ENCODE measurements around the gene GABRB2. TPM values are rescaled to one million over a fixed set of nuclear protein-coding genes. Genes with fewer than 3 reads are reported as not detected.
"Not testable (repeated sequence)": the region's sequence is repeated elsewhere in the genome, so short reads cannot be mapped to it uniquely, and the experiment has no call there.

GABRB2 gene
- not detected in 2 replicates for polyA plus RNA-seq (2014; cell fraction: cytosol; rRNA removed)
- polyA plus RNA-seq (2014; cell fraction: nucleus; rRNA removed): not detected in 2 replicates

GRCh38 chr5:161546470-161547301 lies at the start of gene GABRB2:
TSS of gene GABRB2 (minus strand) at chr5:161546725. CDS start at chr5:161546643, 82 bp downstream.
- DNase-seq (ENCODE audit: low spot score): peak; percentile 32

GRCh38 chr5:161585798-161586197 lies 39.3 kb upstream of the GABRB2 start:
- DNase-seq (ENCODE audit: low spot score): no peak

GRCh38 chr5:161580621-161581020 lies 34.1 kb upstream of the GABRB2 start:
- no peak for DNase-seq (ENCODE audit: low spot score)

GRCh38 chr5:161572914-161573313 lies 26.4 kb upstream of the GABRB2 start:
- DNase-seq (ENCODE audit: low spot score): no peak

- no peak for DNase-seq (ENCODE audit: low spot score)
These were observed 19.6 kb upstream of the GABRB2 start for GRCh38 chr5:161566081-161566480.

DNA sequence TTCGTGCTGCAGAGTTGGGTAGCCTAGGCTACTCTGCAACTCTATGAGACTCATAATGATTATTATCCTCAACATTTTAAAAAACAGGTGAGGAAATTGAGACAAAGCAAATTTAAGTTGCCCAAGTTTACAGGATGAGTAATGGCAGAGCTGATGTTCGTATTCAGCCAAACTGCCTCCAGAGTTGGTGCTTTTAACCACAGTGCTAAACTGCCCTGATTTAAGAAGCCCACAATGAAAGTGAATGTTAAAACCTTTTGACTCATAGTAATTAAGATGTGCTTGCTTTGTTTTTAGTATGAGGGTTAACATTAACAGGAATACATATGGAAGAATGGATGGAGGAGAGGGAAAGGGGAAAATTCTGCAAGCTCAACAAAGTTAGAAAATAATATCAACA lies 15.9 kb upstream of the GABRB2 start:
- no peak for DNase-seq (ENCODE audit: low spot score)

GRCh38 chr5:161549106-161549505 lies 2.6 kb upstream of the GABRB2 start:
- no peak for DNase-seq (ENCODE audit: low spot score)

- no peak for DNase-seq (ENCODE audit: low spot score)
These were observed 2.1 kb upstream of the GABRB2 start for GRCh38 chr5:161548487-161549094.

GRCh38 chr5:161547738-161548486 lies 1.4 kb upstream of the GABRB2 start:
- no peak for DNase-seq (ENCODE audit: low spot score)

DNA sequence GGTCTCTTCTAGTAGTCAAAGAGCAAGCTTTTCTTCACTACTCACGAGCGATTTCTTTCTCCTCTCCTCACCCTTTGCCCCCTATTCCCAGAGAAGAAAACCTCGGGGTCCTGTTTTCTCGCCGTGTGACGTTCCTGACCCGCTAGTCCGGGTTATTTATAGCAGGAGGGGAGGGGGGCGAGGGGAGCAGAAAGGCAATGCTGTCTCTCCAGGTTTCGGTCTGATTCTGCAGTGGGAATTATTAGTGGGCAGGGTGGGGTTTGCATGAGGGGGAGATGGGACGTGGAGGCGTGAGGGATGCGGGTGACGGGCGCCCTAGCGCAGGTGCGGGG lies 847 bp upstream of the GABRB2 start:
- DNase-seq (ENCODE audit: low spot score): no peak

- no peak for DNase-seq (ENCODE audit: low spot score)
These were observed 443 bp downstream of the GABRB2 start for GRCh38 chr5:161546095-161546469.

GRCh38 chr5:161545344-161546094 lies 1.0 kb downstream of the GABRB2 start:
- DNase-seq (ENCODE audit: low spot score): no peak

- DNase-seq (ENCODE audit: low spot score): peak; percentile 36
These were observed 2.2 kb downstream of the GABRB2 start for GRCh38 chr5:161544350-161544765.

GRCh38 chr5:161539016-161539415 lies 7.5 kb downstream of the GABRB2 start:
- DNase-seq (ENCODE audit: low spot score): no peak

- DNase-seq (ENCODE audit: low spot score): no peak
These were observed 10.8 kb downstream of the GABRB2 start for GRCh38 chr5:161535762-161536161.

DNA sequence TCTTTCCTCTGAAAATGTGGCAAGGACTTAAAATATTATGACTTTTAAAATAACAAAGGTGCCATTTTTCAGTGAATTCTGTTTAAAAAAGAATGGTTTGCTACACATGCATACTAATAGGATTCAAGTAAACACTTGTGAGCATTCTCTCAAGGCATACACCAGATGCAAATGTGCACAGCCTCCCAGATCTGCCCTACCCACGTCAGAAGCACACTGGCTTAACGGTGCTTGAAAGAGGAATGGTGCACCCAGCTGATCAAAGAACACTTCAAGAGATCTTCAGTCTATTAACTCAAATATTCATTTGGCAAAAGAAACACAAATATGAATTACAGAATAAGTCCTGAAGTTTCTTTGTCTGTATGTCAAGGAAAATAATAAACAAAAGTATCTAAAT lies 15.8 kb downstream of the GABRB2 start:
- DNase-seq (ENCODE audit: low spot score): no peak

- DNase-seq (ENCODE audit: low spot score): no peak
These were observed 32.6 kb downstream of the GABRB2 start for GRCh38 chr5:161513942-161514341.

DNA sequence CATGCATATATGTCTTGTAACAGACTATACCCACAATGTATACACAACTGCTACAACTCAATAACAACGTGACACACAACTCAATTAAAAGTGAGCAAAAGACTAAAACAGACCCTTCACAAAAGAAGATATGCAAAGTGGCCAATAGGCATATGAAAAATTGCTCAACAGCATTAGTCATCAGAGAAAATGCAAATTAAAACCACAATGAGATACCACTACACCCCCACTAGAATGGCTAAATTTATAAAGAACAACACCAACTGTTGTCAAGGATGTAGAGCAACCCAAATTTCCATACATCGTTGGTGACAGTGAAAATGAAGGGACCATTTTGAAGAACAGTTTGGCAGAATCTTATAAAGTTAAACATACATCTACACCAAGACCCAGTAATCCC lies 38.9 kb downstream of the GABRB2 start:
- DNase-seq (ENCODE audit: low spot score): no peak

DNA sequence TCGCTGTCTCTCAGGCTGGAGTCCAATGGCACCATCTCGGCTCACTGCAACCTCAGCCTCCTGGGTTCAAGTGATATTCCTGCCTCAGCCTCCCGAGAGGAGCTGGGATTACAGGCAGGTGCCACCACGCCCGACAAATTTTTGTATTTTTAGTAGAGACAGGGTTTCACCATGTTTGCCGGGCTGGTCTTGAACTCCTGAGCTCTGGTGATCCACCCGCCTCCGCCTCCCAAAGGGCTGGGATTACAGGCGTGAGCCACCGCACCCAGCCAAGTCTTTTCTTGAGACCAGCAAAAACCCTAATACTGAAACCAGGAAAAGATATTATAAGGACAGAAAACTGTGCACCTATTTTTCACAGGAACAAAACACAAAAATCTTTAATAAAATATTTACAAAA lies 41.4 kb downstream of the GABRB2 start:
- not testable (repeated sequence) for DNase-seq (ENCODE audit: low spot score)

GRCh38 chr5:161498531-161498930 lies 48.0 kb downstream of the GABRB2 start:
- no peak for DNase-seq (ENCODE audit: low spot score)

DNA sequence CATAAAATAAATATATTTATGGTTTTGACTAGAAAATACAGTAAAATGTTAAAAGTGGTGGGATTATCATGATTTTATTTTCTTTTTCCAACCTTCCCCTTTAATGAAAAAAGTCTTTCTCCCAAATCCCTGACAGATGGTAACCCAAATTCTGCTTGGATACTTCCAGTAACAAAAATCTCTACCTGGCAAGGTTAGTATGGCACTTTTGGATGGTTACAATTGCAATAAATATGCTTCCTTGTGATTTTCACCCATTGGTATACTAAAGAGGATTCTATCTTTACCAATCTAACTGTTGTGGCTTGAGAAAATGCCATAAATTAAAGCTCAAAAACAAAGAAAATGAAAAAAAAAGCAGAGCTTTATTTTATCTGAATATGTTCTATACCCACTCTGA lies 62.8 kb downstream of the GABRB2 start:
- no peak for DNase-seq (ENCODE audit: low spot score)

GRCh38 chr5:161481922-161482321 lies 64.6 kb downstream of the GABRB2 start:
- DNase-seq (ENCODE audit: low spot score): no peak
